ENCODE data around the gene ATPAF2. TPM values are rescaled to one million over a fixed set of nuclear protein-coding genes. Genes with fewer than 3 reads are reported as not detected.

ATPAF2 gene
- total RNA-seq (ENCODE audit: unreplicated experiment), result 34.7 TPM
- long read RNA-seq, transcript ATPAF2-206 (8 exons, 1,564 nt), result major isoform, 13 of 25 reads
- long read RNA-seq, partial matches to known transcripts, result 2 of 25 reads
- long read RNA-seq, other reads (novel, unspliced or antisense), result 10 of 25 reads

GRCh38 chr17:18038861-18039534, at the start of gene ATPAF2, which contains the start of gene GID4:
ATPAF2 (minus strand) TSS chr17:18039168; CDS start chr17:18039013, 155 bp downstream.
GID4 (plus strand) TSS chr17:18039408; CDS start chr17:18039465, 57 bp downstream.
- Mint-ChIP-seq H3K27ac (ENCODE audit: unreplicated experiment) (peak within 1 kb of the TSS; percentile 94), H3K9me3 (ENCODE audit: unreplicated experiment) (peaks cover 11% of the 10 kb centered on the region), H3K36me3 (ENCODE audit: unreplicated experiment) (peaks cover 5% of the 10 kb centered on the region), H3K4me3 (ENCODE audit: unreplicated experiment) (peak within 1 kb of the TSS; percentile 99), H3K4me1 (ENCODE audit: low read depth, unreplicated experiment) (peaks cover 24% of the 10 kb centered on the region), H3K27me3 (ENCODE audit: unreplicated experiment) (peaks cover 5% of the 10 kb centered on the region)
- no peak for TF ChIP-seq CTCF (IDR thresholded peaks at IDR 0.05; ENCODE audit: partially characterized antibody, unreplicated experiment)
- DNase-seq, result peak; percentile 100

GRCh38 chr17:18087610-18088491, 48.9 kb upstream of the ATPAF2 start, which contains the start of gene DRG2:
DRG2 (plus strand) TSS chr17:18087948; CDS start chr17:18088024, 76 bp downstream.
- Mint-ChIP-seq H3K27me3 (ENCODE audit: unreplicated experiment) (peaks cover 4% of the 10 kb centered on the region), H3K4me1 (ENCODE audit: low read depth, unreplicated experiment) (peaks cover 6% of the 10 kb centered on the region), H3K36me3 (ENCODE audit: unreplicated experiment) (no peaks in the 10 kb centered on the region), H3K27ac (ENCODE audit: unreplicated experiment) (peak within 1 kb of the TSS; percentile 67), H3K9me3 (ENCODE audit: unreplicated experiment) (peaks cover 5% of the 10 kb centered on the region), H3K4me3 (ENCODE audit: unreplicated experiment) (peak within 1 kb of the TSS; percentile 98)
- no peak for TF ChIP-seq CTCF (IDR thresholded peaks at IDR 0.05; ENCODE audit: partially characterized antibody, unreplicated experiment)
- DNase-seq, result peak; percentile 96

GRCh38 chr17:18084256-18084655, 45.3 kb upstream of the ATPAF2 start:
- Mint-ChIP-seq H3K4me1 (ENCODE audit: low read depth, unreplicated experiment) (peaks cover 6% of the 10 kb centered on the region), H3K27ac (ENCODE audit: unreplicated experiment) (no peak overlapping the region), H3K36me3 (ENCODE audit: unreplicated experiment) (no peaks in the 10 kb centered on the region), H3K4me3 (ENCODE audit: unreplicated experiment) (no peak overlapping the region), H3K9me3 (ENCODE audit: unreplicated experiment) (peaks cover 5% of the 10 kb centered on the region), H3K27me3 (ENCODE audit: unreplicated experiment) (peaks cover 3% of the 10 kb centered on the region)
- no peak for TF ChIP-seq CTCF (IDR thresholded peaks at IDR 0.05; ENCODE audit: partially characterized antibody, unreplicated experiment)
- DNase-seq, result no peak

- no peaks in the 10 kb centered on the region for H3K9me3 Mint-ChIP-seq (ENCODE audit: unreplicated experiment)
- no peak for DNase-seq
- H3K4me1 Mint-ChIP-seq (ENCODE audit: low read depth, unreplicated experiment), result no peaks in the 10 kb centered on the region
- no peak overlapping the region for H3K4me3 Mint-ChIP-seq (ENCODE audit: unreplicated experiment)
- no peak overlapping the region for H3K27ac Mint-ChIP-seq (ENCODE audit: unreplicated experiment)
- no peaks in the 10 kb centered on the region for H3K36me3 Mint-ChIP-seq (ENCODE audit: unreplicated experiment)
- TF ChIP-seq CTCF (IDR thresholded peaks at IDR 0.05; ENCODE audit: partially characterized antibody, unreplicated experiment), result no peak
- H3K27me3 Mint-ChIP-seq (ENCODE audit: unreplicated experiment), result peaks cover 7% of the 10 kb centered on the region
Measured at GRCh38 chr17:18079543-18079942, 40.6 kb upstream of the ATPAF2 start.
